GM12873 (cell line): ENCODE measurements around the gene C4orf50.

Source experiments
- TF ChIP-seq, protein P1 (sequence below): IDR thresholded peaks from 2 replicates; pipeline ENCODE4 v1.5.1; 2012; ENCODE audit warnings: low read depth, mild to moderate bottlenecking, moderate library complexity, low read length, control low read depth; ENCODE audit not compliant: insufficient read depth; ENCODE audit errors: missing control alignments

The C4orf50 gene

GRCh38 chr4:5891563-5892322, 126.5 kb downstream of the C4orf50 start:
- TF ChIP-seq, protein P1, sequence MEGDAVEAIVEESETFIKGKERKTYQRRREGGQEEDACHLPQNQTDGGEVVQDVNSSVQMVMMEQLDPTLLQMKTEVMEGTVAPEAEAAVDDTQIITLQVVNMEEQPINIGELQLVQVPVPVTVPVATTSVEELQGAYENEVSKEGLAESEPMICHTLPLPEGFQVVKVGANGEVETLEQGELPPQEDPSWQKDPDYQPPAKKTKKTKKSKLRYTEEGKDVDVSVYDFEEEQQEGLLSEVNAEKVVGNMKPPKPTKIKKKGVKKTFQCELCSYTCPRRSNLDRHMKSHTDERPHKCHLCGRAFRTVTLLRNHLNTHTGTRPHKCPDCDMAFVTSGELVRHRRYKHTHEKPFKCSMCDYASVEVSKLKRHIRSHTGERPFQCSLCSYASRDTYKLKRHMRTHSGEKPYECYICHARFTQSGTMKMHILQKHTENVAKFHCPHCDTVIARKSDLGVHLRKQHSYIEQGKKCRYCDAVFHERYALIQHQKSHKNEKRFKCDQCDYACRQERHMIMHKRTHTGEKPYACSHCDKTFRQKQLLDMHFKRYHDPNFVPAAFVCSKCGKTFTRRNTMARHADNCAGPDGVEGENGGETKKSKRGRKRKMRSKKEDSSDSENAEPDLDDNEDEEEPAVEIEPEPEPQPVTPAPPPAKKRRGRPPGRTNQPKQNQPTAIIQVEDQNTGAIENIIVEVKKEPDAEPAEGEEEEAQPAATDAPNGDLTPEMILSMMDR: no peak

GRCh38 chr4:5890063-5890727, 128.0 kb downstream of the C4orf50 start:
- TF ChIP-seq, protein P1: no peak

DNA sequence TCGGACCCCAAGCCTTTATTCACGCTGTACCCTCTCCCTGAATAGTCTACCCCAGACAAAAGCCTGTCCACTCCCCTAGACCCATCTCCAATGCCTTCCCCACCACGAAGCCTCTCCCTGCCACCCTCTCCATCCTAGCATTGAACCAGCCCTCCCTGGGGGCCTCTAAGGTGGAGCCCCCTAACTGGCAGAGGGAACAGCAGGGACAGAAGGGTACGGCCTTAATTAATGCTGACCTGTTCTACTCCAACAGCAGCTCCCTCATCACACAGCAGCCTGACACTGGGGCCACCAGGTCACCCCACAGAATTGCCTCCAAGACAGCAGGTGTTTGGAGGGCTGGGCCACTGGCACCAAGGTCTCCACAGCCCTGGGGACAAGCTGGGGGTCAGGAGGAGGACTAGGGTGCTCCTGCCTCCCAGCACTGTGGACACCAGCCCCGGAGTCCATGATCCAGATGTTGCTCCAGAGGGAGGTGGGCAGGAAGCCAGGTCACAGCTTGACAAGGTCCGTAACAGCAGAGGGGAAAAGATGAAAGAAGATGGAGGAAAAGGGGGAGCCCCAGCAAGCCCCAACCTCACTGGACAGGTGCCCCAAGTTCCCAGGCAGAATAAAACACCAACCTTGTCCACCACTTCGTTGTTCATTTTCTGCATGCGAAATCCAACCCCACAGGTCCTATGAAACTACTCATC, 129.1 kb downstream of the C4orf50 start:
- TF ChIP-seq, protein P1: no peak

GRCh38 chr4:5888222-5889001, 129.8 kb downstream of the C4orf50 start:
- TF ChIP-seq, protein P1: no peak

GRCh38 chr4:5887361-5888221, 130.6 kb downstream of the C4orf50 start:
- TF ChIP-seq, protein P1: no peak

- TF ChIP-seq, protein P1: no peak
These were observed 131.2 kb downstream of the C4orf50 start for GRCh38 chr4:5887011-5887360.
